Measurements from ENCODE around the gene CLSTN2.

The CLSTN2 gene

DNA sequence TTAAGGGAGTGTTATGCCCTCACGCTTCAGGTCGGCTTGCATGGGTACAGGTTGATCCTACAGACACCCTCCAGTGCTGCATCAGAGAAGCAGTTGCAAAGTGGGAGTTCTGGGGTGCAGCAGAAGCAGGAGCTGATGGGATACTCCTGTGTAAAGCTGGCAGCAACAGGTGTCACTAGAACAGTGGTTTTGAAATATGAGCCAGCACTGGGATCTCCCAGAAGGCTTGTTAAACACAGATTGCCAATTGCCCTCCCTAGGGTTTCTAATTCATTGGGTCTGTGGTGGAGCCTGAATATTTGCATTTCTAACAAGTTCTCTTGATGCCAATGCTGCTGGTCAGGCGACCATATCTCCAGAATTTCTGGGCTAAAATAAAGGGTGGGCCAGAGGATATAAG, 350.4 kb downstream of the CLSTN2 start:
- no peak for DNase-seq (ENCODE audit: low read depth)

DNA sequence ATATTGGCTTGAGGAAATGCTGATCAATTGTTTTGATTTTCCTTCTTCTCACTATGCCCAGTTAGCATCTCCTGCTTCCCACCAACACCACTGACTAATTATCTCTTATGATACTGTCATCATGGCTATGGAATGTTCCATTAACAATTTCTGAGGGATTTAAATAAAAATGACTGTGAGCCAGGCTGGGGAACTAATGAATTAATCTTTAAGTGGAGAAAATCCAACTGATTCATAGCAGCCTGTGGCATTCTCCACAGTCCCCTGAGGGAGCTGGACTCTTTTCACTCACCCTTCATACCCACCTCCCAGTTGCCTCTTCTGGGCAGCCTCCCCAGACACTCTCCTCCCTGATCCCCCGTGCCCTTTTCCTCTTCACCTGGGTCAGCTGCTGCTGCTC, 353.6 kb downstream of the CLSTN2 start:
- no peak for DNase-seq (ENCODE audit: low read depth)

DNA sequence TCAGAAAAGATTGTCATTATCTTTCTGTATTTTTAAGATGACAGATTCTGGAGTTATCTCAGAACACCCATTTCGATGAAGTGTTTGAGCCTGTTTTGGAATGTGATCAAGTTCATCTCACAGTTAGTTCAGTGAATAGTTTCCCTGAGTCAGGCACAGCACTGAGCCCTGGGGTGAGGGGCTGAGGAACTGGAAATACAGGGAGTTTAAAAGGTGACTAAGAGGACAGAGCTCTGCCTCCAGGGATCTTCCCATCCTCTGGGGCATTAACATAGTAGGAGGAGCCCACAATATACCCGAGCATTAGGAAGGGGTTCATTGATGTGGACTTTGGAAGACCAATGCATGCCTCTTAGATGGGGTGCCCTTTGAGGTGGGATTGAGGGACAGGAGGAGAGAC, 355.1 kb downstream of the CLSTN2 start:
- DNase-seq (ENCODE audit: low read depth) = no peak

DNA sequence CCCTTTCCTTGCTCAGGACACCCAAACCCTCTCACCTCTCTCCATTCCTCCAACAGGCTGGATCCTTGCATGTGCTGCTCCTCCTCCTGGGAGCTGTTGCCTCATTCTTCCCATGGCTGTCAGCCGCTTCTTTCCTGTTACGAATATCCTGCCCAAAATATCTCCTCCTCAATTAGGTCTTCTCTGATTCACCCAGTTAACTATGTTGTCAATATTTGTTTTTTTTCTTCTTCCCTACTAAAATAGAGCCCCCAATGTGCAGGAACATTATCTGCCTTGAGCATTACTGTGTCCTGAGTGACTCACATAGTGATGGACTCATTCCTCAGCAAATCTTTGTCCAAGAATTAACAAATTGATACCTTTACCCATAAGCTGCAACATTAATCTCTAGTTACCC, 357.2 kb downstream of the CLSTN2 start:
- DNase-seq (ENCODE audit: low read depth) = no peak

DNA sequence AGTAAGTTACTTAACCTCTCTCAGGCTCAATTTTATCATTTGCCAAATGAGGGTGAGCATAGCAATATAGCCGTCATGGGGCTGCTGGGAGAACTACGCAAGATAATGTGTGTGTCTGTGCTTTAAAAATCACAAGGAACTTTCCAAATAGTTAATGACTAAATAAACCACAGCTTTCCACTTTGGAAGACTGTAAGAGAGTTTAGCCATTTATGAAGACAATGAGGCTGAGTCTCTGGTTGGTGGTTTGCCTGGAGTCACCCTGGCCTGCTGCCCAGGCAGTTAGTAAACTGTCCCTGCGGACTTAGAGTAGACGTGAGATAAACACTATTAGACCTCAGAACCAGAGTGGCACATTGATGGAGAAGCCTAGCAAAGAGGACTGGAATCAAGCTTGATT, 357.7 kb downstream of the CLSTN2 start:
- DNase-seq (ENCODE audit: low read depth) = no peak

DNA sequence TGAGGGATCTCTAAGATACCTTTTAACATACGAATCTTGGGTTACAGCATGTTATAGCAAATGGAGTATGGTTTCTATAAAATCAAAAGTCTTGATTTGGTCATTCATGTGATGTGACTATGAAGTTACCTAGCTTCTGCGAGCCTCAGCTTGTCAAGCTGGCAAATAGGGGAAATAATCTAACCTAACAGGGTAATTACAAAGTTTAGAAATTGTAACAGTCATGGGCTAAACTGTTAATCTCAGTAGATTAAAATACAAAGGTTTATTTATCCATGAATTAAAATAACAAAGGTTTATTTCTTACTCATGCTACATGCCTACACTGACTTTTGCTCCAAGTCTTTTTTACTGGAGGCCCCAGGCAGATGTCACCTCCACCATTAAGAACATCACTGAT, 359.1 kb downstream of the CLSTN2 start:
- no peak for DNase-seq (ENCODE audit: low read depth)

DNA sequence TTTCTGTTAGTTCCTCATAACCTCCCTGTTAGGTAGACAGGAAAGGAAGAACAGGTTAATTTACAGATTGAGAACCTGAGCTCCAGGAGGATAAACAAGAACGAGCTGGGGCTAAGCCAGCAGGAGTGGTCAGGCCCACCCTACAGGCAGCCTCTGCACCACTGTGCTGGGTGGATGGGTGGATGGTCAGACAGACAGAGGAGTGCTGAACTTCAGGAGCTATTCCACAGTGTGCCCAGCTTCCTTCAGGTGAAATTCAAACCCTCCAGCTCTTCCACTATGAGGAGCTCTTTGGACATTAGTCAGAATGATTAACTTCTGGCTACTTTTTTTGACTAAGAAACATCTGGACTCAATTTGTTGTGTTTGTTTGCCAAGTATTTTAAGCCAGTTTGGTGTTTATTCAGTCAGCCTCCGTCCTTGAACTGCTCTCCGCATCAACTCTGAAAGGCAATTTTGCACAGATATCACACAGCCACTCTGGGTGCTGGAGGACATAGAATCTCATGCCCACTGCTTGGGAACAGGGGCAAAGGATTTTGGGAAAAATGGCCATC, 361.9 kb downstream of the CLSTN2 start:
- no peak for DNase-seq (ENCODE audit: low read depth)

DNA sequence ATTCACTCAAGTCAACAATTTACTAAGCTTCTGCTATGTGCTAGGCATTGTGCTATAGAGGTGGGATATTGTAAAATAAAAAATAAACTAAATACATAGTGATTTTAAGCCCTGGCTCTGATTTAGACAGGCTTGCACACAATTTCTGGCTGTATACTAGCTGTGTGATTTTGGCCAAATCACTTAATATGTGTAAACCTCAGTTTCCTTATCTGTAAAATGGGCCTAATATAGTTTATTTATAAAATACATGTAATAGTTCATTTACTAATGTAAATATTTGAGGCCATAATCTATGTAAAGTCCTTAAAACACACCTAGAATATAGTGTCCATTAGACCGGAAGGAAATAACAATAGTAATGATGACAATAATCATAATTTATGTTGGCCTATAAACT, 363.1 kb downstream of the CLSTN2 start:
- no peak for DNase-seq (ENCODE audit: low read depth)

DNA sequence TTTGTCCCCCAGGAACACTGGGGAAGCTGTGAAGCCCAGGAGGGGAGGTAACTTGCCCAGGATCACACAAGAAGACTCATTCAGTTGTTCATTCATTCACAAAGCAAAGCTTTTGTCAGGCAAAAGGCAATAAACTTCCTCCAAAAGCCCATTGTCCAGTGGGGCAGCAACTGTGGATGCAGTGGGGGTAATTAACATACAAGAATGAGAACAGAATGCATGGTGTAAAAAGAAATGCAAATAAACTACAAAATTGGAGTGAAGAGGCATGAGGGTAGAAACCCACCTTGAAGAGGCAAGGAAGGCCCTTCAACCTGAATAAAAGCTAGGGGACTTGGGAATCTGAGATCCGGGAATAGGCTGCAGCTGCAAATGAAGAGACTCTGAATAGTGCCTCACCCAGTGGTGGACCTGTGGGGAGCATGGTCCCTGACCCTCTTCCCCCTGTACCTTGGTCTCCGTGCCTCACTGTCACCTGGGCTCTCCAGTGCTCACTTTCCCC, 363.6 kb downstream of the CLSTN2 start:
- no peak for DNase-seq (ENCODE audit: low read depth)

DNA sequence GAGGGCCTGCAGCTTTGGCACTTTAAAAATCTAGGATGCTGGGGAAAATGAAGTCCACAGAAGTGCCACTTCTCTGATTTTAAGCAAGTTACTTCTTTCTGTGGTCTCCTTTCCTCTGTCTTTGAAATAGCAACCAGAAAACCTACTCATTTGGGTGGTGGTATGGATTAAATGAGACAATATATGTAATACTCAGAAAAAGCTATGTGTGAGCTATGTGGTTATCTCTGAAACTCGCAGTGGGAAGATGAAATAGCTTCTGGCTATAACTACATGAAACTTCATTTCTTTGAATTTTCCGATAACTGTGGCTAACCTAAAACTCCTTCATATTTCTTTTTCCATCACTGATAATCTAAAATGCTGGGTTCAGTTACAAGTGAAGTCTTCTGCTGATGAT, 368.9 kb downstream of the CLSTN2 start:
- no peak for DNase-seq (ENCODE audit: low read depth)

DNA sequence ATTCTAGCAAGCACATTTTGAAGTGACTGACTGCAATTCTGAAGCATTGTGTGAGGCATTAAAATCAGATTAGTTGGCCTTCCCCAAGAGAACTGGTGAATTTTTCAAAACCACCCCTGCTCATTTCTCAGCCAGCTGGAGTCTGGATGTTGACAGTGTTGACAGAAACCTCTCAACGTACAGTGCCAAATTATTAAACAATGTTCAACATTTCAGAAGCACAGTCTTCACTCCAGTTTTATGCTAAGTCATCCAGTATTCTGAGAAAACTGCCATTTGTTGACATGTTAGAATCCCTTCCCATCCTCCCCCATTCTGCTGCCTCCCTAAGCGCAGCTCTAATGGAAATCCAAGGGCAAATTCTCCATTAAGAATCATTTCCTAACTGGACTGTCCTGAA, 373.6 kb downstream of the CLSTN2 start:
- no peak for DNase-seq (ENCODE audit: low read depth)

DNA sequence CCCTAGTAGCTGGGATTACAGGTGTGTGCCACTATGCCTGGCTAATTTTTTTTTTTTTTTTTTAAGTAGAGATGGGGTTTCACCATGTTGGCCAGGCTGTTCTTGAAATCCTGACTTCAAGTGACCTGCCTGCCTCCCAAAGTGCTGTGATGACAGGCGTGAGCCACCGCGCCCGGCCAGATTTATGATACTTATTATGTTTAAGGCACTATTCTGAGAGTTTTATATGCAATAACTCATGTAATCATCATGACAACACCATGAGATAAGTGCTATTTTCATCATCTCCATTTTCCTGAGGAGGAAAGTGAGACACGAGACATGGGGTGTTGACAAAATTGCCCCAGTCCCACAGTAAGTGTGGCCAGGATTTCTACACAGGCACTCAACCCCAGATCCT, 376.4 kb downstream of the CLSTN2 start:
- DNase-seq (ENCODE audit: low read depth) = no peak

DNA sequence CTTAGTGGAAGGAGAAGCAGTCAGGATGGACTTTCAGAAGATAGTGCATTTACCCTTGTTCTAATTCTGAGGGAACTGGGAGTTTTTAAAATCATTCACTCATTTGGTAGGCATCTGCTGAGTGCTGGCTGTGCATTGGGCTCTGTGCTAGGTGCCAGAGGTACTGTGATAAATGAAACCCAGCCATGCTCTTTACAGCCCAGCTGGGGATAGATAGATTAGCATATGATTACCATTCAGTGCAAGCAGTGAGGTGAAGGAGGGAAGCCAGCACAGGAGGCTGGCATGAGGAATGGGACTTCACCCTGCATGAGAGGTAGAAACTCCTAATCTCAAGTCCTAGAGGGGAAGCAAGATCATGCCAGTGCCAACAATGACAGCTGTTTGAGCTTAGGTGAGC, 381.0 kb downstream of the CLSTN2 start:
- no peak for DNase-seq (ENCODE audit: low read depth)

DNA sequence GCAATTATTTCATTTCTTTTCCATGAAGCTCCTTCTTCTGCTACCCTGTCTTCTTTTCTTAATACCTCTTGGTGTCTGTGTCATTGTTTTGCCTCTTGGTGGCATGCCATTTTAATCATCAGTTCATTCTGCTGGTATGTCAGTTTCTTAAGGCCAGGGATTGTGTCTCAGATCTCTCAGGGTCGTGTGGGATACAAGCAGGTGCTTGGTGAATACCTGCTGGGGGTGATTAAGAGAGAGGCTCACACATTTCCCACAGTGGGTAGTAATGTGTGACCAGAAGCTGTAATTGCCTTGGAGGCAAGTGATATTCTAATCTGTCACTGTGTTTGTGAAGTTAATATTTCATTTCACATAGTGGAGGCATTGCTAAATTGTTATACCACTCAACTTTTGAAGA, 381.5 kb downstream of the CLSTN2 start:
- DNase-seq (ENCODE audit: low read depth) = no peak

DNA sequence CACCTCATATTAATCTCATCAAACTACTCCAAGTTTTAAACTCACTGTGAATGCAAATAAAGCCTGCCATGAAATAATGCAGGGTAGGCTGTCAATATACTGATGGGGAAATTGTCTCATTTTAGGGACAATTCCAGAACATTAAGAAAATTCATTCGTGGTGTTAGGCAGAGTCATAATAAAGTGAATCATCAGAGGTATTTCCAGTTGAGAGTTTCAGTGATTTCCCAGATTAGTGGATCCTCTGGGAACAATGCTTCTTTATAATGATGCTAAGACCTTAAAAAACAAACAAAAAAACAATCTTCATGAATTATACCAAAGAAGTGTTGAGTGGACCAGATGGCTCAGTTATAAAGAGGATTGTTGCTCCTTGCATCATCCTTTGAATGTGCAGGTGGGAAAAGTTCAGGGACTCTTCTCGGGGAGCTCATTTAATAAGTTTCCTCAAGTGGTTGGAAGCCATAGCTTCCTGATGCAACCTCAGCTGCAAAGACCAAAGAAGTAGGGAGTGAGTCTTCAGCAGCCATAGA, 381.9 kb downstream of the CLSTN2 start:
- DNase-seq (ENCODE audit: low read depth) = no peak

DNA sequence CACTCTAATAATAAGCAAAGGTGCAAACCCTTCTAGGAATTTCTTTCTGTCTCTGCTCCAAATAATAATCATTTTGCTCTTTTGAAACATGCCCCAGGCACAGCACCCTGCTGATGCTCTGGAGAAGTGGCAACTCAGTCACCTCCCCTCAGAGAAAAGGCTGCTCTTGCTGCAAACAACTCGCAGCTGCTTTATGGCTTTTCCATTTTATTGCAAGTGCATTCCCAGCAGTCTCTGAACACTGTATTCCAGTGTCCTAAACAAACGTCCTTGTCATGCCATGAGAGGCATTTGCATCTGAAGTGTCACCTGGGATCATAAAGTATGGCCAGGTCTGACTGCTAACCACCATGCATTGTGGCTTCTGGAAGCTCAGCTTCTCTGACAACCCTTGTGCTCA, 384.8 kb downstream of the CLSTN2 start:
- DNase-seq (ENCODE audit: low read depth) = no peak

DNA sequence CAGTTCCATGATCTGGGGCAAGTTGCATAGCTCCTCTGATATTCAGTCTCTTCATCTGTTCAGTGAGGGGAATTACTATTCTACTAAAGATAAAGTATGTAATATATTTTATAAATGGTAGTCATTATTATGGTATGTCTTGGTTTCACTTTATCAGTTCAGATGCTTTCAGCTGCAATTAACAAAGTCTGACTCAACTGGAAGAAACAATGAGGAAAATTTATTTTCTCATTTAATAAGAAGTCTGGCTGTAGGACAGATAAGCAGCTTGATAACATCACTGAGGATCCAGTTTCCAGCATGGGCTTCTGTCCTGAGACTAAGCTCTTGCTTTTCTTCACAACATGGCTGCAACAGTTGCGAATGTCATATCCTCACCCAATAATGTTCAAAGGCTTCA, 388.6 kb downstream of the CLSTN2 start:
- no peak for DNase-seq (ENCODE audit: low read depth)

DNA sequence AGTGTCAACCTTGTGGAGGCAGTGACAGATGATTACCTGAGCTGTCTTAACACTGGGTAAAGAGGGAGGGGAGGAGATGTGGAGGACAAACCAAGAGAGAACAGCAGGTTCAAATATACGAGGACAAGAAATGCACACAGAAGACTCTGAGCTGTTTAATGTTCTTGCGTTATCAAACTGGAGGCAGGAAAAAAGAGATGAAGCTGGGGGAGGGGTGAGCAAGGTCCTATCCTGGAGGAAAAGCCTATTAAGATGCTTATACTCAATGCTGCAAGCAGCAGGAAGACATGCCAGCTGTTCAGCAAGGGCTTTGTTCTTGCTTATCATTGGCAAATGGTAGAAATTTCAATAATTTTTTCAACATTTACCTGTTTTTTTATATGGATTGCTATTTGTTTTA, 397.1 kb downstream of the CLSTN2 start:
- no peak for DNase-seq (ENCODE audit: low read depth)

DNA sequence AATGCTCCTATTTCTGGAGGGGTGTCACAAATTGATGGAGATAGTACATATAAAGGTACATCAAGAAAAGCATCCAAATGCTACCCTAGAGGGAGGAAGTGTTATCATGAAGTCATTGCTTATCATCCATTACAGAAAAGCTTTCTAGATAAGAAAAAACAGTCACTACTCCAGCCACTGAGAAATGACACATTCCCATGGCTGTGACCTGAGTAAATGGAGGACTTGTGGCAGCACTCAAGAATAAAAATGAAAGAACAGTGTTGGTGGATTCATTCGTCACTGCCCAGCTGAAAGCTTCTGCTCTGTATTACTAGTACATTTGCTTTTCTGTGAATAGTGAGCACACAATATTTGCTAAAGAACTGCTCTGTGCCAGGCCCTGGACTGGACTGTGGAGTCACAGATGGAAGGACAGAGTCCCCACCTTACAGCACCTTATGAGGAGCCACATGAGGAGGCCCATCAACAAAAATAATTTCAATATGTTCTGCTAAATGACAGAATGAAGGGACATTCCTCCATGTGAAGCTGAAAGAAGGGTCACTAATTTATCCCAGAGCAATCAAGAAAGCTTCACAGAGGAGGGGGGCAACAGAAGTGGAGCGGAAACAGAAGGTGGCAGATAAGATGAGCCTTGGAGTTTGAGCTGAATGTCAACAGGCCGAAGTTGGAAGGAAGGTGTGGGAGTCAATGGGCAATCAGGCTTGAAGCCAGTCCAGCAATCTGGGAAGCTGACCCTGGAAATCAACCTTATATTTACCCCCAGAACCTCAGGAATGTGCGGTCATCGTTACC, 399.3 kb downstream of the CLSTN2 start:
- no peak for DNase-seq (ENCODE audit: low read depth)

DNA sequence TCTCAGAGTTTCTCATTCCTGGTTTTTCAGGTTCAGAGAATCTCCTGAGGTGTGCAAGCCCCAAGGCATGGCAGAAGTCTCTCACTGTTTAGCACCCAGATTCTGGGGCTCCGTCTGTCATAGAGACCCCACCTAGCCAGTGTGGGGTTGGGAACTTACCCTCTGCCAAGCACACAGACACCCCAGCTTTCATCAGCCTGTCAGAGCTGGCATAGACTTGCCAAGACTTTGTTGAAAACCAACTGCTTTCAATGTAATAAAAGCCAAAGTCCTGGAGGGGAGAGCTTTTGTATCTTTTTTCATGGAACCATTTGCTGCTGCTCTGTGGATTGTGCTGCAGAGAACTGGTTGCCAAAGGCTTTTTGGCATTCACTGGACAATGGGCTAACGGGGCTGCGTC, 401.5 kb downstream of the CLSTN2 start:
- no peak for DNase-seq (ENCODE audit: low read depth)

DNA sequence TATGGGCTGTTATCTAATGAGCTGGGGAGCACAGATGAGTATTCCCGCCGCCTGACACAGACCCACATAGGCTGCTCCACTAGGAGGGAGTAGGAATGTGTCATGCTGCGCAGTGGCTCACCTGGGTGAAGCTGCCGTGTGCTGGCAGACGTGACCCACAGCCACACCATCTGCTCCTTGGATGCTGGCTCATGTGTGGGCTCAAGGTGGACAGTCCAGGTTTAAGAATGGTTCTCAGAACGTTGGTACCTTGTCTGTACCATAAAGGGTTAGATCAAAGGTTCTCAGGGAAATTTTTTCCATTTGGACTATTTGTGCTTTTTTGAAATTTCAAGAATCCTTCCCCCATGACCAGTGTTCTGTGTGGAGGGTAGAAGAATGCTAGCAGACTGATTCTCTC, 403.9 kb downstream of the CLSTN2 start:
- no peak for DNase-seq (ENCODE audit: low read depth)

DNA sequence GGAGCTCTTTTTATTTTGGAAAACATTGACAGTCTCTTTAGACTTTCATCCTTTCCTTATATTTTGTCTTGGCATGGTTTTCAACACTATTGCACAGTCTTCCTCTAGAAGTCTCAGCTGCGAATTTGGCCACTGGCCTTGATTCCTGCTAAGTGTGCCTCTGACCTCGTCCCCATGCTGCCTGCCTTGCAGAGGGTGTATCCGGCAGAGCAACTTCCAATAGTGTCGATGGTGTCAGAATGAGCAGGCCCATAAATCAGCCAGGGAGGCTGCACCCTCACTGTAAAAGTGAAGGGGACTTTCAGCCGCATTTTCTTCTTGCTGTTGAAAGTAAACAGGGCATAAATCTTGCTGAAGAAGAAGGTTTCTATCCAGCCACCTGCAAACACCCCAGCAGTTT, 406.2 kb downstream of the CLSTN2 start:
- DNase-seq (ENCODE audit: low read depth) = no peak

DNA sequence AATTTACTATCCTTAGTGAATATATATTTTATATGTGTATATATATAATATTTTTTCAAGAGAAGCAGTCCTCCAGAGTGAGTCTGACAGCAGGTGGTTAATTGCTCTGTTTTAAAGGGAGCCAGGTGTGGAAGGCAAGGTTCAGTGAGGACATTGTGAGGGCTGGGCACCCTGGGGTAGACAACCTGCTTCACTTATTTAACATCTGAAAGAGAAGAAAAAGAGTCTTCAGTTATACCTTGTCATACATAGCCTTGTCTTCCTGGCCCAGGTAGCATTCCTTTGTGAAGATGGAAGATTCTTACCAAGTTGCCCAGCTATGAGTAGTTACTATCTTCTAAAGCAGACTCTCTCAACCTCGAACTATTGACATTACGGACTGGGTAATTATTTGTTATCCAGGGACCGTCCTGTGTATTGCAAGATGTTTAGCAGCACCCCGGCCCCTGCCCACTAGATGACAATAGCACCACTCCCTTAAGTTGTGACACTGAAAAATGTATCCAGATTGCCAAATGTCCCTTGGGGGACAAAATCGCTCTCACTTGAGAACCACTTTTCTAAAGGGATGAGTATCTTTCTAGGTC, 406.9 kb downstream of the CLSTN2 start:
- no peak for DNase-seq (ENCODE audit: low read depth)

Data from CMK (cell line).